ENCODE data around the gene SLC35F3.
"Not testable (repeated sequence)": the region's sequence is repeated elsewhere in the genome, so short reads cannot be mapped to it uniquely, and the experiment has no call there.

SLC35F3 gene

DNA sequence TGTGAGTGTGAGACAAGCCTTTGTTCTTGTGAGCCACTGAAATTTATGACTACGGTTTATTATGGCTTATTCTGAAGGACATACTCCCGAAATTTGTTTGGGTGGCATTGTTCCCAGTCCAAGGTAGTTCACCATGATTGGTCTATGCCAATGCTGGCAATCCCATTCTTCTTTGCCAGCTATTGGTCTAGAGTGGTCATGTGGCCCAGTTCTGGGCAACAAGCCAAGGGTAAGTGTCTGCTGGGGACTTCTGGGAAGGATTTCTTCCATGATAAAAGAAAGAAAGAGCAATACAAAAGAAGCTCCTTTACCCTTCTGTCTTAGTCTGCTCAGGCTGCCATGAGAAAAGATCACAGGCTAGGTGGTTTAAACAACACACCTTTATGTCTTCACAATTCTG is 201.6 kb downstream of the SLC35F3 start:
- DNase-seq (ENCODE audit: low read depth in 2 of 2): no peak

DNA sequence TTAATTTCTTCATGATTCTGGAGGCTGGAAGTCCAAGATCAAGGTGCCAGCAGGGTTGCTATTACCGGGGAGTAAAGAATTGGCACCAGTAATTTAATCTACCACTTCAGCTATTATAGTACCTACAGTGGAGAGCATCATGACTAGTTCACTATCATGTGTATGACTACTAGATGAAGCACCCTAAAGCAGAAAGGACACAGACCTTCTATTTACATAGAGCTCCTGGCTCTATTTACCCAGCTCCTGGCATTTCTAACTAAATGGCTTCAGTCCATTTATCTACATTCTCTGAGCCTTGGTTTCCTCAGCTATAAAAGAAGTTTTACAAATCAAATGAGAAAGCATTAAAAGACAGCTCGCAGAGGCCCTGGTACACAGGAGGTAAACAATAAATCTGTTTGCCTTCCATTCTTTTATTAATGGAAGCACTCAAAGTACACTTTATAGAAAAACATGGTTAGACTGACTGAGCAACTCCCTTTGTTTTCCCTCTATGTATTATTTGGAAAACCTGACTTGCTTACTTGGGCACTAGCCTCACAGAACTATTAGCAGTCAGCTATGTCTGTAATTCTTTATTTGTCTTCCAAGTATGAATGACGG is 203.0 kb downstream of the SLC35F3 start:
- DNase-seq (ENCODE audit: low read depth in 2 of 2): no peak

DNA sequence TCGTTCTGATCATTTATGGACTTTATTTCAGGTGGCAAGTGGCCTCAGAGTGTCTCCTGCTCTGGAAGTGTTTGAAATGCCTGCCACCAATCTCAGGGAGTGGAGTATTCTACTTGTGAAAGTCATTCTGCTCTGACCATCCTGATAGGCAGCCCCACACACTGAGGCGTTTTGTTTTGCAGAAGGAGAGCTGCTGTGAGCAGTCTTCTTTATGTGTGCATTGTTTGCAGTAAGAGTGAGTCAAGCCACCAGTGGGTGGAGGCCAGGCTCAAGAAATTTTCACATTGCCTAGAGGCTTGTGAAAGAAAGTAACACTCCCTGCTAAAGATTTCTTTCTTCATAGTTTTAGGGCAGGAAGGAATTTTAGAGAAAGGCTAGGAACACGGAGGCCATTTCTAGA is 204.4 kb downstream of the SLC35F3 start:
- no peak for DNase-seq (ENCODE audit: low read depth in 2 of 2)

DNA sequence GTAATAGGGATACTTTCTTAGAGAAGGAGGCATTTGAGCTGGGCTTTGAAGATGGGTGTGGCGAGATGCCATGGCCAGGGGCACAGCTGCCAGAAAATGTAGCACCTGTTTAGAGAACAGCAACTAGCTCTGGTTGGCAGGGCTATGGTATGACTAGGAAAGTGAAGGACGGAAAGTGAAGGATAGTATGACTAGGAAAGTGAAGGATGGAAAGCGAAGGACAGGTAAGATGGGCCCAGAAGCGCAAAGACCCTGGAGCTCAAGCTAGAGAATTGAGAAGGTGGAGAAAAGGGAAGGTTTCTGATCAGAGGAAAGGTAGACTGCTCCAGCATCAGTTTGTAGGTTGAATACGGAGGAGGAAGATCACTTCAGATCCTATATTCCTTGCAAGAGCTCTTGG is 205.4 kb downstream of the SLC35F3 start:
- no peak for DNase-seq (ENCODE audit: low read depth in 2 of 2)

DNA sequence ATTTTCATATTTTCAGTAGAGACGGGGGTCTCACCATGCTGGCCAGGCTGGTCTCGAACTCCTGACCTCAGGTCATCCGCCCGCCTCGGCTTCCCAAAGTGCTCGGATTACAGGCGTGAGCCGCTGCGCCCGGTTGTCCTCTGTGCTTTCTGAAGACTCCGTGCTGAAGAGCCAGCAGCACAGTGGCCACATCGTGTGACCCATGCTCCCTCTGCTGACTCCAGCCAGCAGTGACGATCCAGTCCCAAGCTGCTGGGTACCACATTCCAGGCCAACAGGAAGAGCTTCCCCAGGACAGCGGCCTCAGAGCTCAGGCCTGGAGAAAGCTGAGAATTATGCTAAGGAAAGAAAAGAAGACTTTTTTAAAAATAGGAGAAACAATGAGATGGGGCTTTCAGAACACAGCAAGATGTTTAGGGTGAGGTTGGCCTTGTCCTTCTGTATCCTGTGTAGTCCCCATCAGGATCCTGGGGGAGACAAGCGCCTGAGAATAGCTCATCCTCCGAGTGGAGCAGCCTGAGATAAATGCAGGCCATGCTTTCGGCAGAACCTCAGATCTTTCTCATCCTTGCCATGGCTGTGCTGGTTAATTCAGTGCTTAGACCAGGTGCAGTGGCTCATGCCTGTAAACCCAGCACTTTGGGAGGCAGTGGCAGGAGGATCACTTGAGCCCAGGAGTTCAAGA is 207.1 kb downstream of the SLC35F3 start:
- no peak for DNase-seq (ENCODE audit: low read depth in 2 of 2)

DNA sequence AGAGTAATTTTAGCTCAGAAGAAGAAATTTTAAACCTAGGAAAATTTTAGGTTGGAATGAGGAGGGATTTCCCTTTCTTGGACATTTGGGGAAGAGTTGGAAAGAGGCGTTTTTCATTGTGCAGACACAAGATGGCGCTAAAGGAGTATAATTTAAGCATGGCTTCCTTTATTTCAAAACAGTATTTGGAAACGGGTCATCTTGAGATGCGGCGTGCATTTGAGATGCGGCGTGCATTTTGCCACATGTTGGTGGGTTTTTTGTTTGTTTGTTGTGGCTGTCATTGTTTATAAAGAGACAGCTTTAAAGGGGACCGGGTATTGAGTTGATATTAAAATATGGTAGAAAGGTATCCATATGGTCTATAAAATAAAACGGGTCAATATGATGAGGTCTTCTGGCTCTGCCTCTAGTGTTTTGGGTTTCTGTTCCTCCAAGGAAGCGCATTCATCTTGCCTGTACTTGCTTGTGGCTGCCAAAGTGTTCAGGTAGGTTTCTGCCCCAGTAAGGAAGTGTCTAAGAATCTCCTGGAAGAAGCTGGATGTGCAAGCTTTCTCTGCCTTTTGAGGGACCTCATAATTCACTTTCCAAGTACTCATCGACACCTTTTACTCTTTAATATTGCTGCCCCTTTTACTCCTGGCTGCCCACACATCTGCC is 210.3 kb downstream of the SLC35F3 start:
- peak in 1 of 2 donors; percentile 0 for DNase-seq (ENCODE audit: low read depth in 2 of 2)

DNA sequence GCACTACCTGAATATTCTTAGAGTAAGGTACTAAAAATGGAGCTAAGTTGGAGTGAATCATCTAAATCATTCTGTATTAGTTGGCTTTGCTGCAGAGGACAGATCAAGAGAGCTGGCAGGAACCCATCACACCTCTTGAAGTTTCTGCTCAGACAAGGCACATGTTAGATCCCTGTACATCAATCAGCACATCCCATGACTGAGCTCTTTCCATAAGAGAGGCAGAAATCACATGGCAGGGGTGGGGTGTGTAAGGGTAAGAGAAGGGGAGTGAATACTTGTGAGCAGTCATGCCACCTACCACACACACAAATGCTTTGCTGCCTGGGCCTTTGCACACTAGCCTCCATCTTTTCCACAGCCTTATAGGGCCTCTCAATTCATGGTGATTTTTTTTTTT is 214.4 kb downstream of the SLC35F3 start:
- no peak for DNase-seq (ENCODE audit: low read depth in 2 of 2)

DNA sequence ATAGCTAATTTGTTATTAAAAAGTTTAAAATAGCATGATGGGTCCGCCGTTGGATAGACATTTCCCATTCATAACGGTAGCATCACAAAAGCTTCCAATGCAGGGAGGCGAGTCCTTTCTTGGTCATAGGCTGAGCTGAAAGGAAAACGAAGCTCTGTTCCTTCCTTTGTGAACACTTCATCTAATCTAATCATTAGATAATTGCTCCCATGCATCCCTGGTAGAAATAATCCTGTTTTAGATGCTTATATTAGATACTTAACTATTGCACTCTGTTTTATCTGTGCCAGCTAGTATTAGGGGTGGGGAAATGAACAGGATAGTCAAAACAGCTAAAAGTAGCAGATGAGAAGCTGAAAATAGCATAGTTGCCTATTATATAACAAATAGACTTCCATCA is 215.0 kb downstream of the SLC35F3 start:
- no peak for DNase-seq (ENCODE audit: low read depth in 2 of 2)

DNA sequence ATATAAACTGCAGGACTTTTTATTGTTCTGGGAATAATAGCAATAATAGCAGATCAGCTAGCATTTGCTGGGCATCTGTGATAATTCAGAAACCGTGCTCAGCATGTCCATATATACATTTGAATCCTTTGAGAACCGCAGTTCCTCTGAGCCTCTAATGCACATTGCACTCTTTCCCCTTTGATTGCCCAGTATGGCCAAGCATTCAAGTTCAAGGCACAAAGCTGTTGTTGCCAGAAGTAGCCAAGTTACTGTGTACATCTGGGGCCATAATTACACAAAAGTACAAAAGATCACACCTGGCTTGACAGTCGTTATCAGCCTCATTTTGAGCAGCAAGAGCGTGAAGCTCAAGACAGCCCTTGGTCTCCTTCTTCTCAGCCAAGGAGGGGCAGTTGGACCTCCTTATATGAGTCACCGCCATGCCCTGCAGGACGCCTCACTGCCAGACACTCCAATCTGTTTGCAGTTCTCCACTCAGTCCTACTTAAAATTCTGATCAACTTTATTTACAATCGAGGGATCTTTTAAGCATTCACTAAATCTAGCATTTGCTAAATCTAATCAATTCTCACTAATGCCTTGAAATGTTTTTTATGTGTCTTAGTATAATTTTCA is 216.0 kb downstream of the SLC35F3 start:
- DNase-seq (ENCODE audit: low read depth in 2 of 2): no peak

DNA sequence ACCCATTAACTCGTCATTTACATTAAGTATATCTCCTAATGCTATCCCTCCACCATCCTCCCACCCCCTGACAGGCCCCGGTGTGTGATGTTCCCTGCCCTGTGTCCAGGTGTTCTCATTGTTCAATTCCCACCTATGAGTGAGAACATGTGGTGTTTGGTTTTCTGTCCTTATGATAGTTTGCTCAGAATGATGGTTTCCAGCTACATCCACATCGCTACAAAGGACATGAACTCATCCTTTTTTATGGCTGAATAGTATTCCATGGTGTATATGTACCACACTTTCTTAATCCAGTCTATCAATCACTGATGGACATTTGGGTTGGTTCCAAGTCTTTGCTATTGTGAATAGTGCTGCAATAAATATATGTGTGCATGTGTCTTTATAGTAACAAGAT is 217.2 kb downstream of the SLC35F3 start:
- DNase-seq (ENCODE audit: low read depth in 2 of 2): not testable (repeated sequence)

DNA sequence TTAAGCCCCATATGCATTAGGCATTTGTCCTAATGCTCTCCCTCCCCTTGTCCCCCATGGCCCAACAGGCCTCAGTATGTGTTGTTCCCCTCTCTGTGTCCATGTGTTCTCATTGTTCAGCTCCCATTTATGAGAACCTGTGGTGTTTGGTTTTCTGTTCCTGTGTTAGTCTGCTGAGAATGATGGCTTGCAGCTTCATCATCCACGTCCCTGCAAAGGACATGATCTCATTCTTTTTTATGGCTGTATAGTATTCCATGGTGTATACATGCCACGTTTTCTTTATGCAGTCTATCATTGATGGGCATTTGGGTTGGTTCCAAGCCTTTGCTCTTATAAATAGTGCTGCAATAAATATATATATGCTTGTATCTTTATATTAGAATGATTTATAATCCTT is 218.1 kb downstream of the SLC35F3 start:
- not testable (repeated sequence) for DNase-seq (ENCODE audit: low read depth in 2 of 2)

DNA sequence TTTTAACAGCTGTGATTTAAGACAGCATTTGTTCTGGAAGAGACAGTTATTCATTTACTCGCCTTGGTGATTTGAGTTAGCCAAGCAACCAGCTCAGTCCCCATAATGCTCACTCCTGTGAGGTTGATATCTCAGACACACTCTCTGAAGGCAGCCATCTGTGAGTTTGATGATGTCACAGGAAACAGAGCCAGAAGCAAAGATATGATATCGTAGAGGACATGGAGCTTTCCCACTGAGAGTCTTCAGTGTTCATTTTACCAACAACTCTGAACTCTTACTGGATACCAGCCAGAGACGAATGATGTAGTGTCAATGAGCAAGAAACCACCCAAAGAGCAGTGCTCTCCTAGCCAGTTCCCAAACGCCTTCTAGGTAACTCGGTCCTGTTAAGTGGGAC is 219.4 kb downstream of the SLC35F3 start:
- no peak for DNase-seq (ENCODE audit: low read depth in 2 of 2)

DNA sequence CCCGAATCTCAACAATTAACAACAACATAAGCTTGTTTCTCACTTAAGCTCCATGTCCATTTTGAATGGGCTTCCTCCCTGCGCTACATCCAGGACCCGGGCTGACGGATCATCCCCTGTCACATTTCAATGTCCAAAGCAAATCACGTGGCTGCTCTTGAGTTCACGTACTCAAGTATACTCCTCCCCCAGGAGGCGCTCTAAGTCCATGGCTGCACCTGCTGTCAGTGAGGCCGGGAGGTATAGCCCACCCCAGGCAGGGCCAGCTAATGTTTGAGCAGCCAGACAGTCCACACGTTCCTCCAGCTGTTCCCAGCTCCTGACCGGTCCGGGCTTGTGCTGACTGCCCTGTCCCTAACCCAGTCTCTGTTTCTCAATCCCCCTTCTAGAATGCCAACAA is 220.8 kb downstream of the SLC35F3 start:
- peak in 1 of 2 donors; percentile 36 for DNase-seq (ENCODE audit: low read depth in 2 of 2)

DNA sequence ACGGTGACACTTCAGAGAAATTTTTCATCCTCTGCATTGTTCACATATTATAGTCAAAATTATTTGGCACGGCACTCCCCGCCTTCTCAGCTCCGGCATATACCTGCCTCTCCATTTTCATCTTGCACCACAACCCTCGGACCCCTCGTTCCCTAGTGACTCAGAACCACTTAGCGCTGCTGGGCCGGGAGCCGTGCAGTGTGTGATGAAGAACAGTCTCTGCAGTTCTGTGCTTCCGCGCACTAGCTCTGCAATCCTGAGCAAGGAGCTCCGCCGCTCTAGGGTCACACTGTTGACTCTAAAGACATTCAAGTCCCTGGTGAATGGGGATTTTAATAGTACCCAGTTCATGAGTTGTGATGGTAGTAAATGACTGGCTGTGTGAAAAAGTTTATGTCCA is 221.2 kb downstream of the SLC35F3 start:
- no peak for DNase-seq (ENCODE audit: low read depth in 2 of 2)

DNA sequence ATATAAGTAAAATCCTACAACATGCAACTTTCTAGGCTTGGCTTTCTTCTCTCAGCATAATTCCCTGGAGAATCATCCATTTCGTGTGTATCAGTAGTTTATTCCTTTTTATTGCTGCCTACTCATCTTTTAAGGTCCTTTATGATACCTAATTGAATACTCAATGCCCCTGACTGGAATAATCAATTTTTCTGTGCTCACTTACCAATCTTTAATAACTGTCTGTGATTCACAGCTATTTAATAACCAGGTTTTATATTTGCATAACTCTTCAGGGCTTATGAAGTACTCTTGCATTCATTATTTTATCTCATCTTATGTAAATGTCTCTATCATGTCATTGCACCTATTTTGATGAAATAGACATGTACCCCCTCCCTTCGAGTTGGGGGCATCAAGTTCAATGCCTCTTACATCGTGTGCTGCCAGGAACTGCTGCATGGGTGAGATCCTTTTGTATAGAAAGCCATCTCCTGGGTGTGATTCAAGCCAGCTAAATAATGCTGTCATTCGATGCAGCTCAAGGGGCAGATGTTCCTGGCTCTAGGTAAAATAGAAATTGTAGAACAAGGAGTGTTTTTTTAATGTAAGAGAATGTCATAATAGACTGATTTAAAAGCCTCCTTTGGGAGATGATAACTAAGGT is 222.7 kb downstream of the SLC35F3 start:
- no peak for DNase-seq (ENCODE audit: low read depth in 2 of 2)

DNA sequence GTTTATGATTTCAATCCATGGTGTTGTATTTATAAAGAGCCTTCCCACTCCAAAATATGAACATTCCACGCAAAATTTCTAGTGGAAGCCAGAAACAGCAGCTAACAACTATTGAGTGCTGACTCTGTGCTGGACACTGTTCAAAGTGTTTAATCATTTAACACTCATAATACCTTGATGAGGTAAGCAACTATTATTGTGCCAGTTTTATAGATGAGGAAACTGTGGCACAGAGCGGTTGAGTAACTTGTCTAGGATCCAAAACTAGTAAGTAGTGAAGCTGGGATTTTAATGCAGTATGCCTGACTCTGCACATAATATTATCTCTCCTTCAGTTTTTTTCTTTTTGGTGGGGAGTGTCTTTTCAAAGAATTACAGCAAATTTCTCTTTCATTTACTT is 228.3 kb downstream of the SLC35F3 start:
- no peak for DNase-seq (ENCODE audit: low read depth in 2 of 2)

DNA sequence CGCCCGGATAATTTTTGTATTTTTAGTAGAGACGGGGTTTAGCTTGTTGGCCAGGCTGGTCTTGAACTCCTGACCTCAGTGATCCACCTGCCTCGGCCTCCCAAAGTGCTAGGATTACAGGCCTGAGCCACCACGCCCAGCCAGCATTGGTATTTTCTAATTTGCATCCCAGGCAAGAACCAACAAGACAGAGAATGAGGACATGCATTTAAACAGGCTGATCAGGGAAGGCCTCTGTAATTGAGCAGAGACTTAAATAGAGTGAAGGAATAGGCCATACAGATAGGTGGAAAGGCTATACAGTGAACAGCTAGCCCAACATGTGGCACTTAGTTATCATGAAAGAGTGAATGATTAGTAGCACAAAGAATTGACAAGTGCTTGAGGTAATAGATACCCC is 230.4 kb downstream of the SLC35F3 start:
- no peak for DNase-seq (ENCODE audit: low read depth in 2 of 2)

DNA sequence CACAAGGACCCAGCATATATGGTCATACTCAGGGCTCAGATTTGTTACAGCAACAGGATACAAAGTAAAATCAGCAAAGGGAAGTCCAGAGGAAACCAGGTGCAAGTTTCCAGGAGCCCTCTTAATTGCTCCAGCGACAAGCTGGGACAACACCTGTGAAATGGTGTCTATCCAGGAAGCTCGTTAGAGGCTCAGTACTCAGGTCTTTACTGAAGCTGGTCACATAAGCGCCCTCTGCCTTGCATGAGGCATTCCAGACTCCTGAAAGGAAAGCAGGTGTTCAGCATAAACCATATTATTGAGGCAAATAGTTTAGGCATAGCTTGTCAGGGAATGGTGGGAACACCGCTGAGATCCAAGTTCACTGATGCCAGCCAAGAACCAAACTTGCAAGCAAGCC is 231.0 kb downstream of the SLC35F3 start:
- DNase-seq (ENCODE audit: low read depth in 2 of 2): no peak

DNA sequence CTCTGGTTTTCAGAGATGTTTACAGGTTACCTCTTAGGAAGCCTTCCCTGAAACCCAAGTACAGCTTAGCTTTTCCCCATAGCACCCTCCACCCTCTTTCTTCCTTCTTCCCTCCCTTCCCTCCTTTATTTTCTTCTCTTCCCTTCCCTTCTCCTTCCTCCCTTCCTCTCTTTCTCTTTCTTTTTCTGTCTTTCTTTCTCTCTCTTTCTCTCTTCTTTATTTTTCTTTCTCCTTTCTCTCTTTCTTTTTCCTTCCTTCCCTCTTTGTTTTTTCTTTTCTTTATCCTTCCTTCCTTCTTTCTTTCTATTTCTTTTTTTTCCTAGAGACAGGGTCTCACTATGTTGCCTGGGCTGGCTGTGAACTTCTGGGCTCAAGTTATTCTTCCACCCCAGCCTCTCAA is 231.6 kb downstream of the SLC35F3 start:
- no peak for DNase-seq (ENCODE audit: low read depth in 2 of 2)

DNA sequence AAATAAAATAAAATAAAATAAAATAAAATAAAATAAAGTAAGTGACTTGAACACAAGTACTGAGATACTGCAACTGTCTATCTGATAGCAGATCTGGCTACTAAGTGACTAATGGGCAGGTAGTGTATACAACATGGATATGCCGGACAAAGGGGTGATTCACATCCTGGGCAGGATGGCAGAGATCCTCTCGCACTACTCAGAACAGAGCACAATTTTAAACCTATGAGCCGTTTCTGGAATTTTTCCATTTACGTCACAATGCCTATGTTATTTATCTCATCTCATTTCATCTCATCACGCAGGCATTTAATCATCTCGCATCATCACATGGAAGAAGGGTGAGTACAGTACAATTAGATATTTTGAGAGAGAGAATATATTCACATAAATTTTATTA is 235.5 kb downstream of the SLC35F3 start:
- no peak for DNase-seq (ENCODE audit: low read depth in 2 of 2)

DNA sequence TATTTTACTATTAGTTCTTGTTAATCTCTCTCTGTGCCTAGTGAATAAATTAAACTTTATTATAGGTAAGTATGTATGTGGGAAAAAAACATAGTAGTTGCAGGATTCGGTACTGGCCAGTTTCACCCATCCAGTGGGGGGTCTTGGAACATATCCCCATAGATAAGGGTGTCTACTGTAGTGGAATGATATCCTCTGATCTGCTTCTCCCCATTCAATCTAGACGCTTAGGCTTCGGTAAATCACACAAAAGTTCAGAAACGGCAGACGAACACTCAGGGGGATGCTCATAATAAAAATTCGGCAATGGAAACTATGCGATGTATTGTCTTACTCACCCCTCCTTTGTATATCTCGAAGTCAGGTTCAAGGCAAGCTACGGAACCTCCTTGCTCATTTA is 235.9 kb downstream of the SLC35F3 start:
- DNase-seq (ENCODE audit: low read depth in 2 of 2): no peak

DNA sequence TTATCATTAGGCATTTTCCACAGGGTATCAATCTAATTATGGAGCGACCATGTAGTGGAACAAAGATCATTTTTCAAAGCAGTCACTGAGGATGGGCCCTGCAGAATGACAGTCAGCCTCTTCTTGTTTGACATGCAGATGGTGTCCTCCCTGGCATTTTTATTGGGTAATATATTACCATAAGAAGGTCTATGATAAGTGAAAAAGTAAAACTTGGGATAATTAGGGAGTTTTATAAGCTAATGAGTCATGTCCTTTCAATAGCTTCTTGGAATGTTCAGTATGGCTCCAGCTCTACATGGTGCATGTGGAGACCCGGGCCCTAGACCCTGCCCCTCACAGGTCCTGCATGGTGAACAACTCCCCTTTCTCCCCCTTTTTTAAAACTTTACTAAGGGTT is 236.5 kb downstream of the SLC35F3 start:
- DNase-seq (ENCODE audit: low read depth in 2 of 2): no peak

All from stimulated activated CD4-positive, alpha-beta T cell treated with anti-CD3 and anti-CD28 coated beads, Interleukin-15, amount 100 ng/mL, for 48 hours (primary cell).